Hematopoietic multipotent progenitor cell (in vitro differentiated cells): ENCODE data around the gene SVEP1. TPM values are rescaled to one million over a fixed set of nuclear protein-coding genes. Genes with fewer than 3 reads are reported as not detected.
A peak's percentile ranks its signal among the peaks of the same experiment; 100 is the strongest.
"Not testable (repeated sequence)": the region's sequence is repeated elsewhere in the genome, so short reads cannot be mapped to it uniquely, and the experiment has no call there.

Experiments used
- DNase-seq, 3 donors: peaks; one replicate each; pipeline ENCODE4 v3.0.0-alpha.2; 2011 to 2015; ENCODE audit warnings: low read depth in 2 of 3, low spot score in 2 of 3
- total RNA-seq: library from RNA; depleted of rRNA; stranded (reverse); fragments of >200 nt; gene quantifications from one replicate; pipeline ENCODE4 v1.2.3, GENCODE V29; 2012

The SVEP1 gene
- total RNA-seq, 1 donor, result under 0.01 TPM

DNA sequence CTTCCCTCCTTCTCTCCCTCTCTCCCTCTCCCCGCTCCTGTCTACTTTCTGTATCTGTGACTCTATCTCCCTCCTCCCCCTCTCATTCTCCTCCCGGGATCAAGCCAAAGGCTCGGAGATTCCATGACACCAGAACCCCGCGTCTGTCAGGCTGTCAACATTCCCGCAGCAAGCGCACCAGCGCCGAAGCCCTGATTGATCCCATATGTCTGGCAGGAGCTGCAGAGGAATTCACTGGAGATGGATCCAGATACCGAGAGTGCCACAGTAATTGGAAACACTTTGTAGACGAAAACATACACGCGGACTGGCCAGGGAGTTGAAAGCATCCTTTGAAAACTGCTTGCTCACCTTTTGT, 300 bp upstream of the SVEP1 start:
- no peak for DNase-seq

DNA sequence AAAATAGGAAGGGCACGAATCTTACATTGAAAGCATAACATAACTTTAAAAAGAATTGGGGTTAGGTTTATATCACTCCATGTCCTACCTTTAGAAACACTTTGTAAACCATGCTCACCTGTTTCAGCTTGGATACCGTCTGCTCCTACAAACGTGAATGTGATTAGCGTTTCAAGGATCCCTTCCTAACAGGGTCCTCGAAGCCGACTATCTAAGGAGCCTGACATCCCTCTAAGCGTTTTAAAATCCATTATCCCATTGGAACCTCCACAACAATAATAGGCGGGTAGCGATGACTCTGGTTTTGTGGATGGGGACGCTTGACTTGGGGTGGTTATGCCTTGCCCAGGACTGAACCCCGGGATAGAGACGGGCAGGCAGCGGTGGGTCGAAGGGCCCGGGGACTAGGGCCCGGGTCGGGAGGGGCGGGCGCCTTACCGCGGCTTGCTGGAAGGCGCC, 937 bp downstream of the SVEP1 start:
- DNase-seq, result no peak

DNA sequence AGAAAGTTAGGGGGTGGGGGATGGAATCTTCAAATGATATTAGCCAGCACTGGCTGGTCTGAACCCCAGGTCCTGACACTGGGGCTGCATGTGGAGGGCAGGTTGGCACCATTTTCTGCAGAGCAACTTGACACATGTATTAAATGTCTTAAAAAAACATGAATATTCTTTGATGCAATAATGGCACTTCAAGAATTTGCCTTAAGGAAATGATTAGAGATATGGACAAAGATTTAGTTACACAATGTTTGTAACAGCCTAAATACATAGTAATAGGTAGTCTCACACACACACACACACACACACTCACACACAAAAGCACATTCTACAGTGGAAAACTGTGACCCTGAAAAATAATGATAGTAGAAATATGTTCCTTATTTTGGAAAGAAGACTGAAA, 3.6 kb downstream of the SVEP1 start:
- no peak for DNase-seq

DNA sequence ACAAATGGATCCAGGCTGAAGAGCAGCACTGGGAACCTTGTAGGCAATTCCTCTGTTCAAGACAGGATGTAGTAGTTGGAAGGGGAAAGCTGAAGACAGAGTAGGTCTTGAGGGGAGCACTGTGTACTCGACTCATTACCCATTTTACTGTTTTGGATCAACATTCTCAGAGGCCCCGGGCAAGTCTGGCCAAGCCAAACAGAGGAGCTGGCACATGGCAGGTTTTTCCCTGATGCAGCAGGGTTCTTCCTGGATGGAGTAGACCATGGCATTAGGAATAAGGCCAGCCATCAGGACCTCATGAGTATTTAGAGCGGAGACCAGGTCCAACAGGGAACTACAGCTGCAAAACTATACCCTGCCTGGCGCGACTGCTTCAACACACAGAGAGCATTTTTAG, 4.4 kb downstream of the SVEP1 start:
- no peak for DNase-seq

DNA sequence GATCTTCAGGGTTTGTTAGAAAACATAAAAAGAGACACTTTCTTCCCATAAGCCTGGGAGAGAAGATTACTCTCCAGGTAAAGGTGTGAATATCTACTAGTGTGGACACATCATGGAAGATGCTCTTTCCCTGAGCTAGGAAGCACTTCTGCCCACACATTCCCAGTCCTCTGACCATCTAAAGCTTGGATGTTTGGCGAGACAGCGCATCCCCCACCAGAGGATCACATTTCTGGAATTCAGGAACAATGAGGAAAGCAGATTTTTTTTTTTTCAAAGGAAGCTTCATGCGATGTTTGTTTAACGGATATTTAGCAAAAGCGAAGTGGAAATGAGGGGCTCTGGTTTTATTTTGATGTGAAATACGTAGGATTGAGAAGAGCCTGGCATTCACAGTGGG, 6.2 kb downstream of the SVEP1 start:
- DNase-seq, result no peak

DNA sequence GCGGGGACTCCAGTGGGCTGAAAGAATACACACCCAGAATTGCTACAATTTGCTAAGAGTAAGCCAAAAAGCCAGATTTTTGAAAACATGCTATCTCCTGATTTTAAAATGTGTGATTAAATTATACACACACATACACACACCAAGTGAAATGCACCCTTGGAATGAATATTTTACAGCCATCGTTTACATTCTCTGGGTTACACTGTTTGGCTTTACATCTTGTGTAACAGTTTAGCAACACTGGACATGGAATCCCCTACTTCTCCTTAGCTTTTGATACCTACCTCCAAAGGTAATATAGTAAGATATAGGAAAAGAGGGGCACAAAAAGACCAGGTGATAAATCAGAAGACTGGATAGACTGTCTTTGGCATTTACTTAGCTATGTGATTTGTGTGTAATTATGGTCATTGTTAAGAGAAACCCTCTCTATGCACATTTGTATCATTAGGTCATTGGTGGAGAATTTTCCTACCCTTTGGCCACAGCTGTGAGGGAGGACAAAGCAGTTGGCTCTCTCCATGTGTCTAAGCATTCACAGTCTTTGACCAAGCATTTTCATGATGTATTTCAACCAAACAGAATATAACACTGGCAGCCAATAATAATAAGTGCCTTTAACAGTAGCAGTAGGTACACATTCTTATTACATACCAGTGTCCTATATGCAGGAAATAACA, 7.6 kb downstream of the SVEP1 start:
- no peak for DNase-seq

DNA sequence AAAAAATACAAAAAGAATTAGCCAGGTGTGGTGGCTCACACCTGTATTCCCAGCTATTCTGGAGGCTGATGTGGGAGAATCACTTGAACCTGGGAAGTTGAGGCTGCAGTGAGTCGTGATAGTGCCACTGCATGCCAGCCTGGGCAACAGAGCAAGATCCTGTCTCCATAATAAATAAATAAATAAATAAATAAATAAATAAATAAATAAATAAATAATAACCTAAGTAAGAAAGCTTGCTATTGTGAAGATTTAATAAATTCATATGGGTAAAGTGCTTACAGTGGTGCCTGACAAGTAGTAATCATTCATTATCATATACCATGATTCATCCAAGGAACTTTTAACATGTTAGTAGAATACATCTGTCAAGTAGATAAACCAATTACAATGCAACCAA, 13.4 kb downstream of the SVEP1 start:
- no peak for DNase-seq

DNA sequence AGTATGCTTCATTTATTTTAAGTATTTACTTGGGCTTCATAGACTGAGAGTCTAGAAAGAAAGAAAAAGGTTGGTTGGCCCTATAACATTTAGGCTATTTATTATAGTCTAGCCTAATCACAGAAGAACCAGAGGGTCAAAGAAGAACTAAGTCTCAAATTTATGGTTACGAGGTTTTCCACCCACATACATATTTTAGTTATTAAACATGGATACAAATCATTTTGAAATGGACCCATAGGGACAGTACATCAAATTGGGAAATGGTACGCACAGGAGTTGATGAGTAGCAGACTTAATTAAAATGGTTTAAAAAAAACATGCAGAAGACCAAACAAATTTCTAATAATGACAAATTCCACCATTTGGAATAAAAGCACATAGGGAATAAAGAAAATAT, 17.7 kb downstream of the SVEP1 start:
- no peak for DNase-seq

DNA sequence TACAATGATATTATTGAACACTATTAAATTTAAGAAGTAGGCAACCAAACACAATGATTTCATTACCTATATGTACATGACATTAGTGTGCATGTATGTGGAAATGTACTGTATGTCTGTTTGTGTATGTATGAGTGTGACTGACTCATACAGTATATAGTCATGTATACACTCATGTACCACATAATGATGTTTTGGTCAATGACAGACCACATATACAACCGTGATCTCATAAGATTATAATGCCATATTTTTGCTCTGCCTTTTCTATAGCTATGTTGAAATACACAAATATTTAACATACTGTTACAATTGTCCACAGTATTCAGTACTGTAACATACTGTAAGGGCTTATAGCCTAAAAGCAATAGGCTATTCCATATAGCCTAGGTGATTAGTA, 19.7 kb downstream of the SVEP1 start:
- DNase-seq, result no peak

DNA sequence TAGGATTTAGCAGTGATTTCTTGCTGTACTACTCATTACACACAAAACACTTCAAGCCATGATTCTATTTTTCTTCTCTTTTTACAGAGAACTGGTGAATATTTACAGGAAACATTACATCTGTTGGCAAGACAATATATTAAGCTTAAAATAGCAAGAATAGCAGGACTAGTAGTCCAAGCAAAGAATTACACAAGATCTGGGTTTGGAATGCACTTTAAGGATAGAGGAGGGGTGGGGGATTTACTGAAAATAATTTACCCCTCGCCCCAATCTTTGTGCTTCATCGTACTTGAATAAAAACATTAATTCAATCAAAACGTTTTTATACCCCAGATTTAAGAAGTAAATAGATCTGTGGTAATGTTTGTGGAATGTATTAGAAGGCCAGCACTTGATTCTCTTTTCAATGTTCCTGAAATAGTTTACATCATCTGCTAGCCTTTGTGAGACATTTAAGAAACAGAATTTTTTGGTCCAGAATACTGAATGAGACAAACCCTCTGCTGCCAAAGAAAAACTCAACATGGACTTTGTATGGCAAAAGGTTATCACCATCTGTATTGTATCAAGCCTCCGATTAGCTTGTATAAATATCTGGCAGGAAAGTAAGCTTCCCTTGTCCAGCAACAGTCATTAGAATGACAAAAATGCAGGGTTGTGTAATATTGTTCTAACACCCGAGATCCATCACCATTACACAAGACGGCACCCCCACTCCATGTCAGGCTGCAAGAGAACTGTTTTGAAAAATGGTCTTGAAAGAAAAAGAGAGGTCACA, 23.8 kb downstream of the SVEP1 start:
- no peak for DNase-seq

DNA sequence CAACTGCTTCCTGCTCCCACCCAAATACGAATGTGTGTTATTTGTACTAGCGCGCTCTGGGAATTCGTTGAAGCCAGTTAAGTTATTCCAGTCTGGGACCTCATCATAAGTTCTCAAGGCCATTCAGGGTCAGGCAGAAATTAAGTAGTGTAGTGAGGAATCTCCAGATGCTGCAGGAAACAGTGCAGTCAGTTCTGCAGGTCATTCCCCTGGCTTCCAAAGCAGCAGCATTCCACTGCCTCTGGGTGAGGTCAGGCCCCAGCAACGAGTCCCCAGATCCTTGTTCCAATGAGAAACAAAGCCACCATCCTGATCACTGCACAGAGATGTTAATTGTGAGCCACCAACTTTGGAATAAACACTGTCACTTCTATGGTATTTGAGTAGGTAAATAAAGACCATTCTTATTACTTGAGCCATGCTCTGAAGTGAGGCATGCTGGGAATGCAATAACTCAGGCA, 33.1 kb downstream of the SVEP1 start:
- DNase-seq, result no peak

DNA sequence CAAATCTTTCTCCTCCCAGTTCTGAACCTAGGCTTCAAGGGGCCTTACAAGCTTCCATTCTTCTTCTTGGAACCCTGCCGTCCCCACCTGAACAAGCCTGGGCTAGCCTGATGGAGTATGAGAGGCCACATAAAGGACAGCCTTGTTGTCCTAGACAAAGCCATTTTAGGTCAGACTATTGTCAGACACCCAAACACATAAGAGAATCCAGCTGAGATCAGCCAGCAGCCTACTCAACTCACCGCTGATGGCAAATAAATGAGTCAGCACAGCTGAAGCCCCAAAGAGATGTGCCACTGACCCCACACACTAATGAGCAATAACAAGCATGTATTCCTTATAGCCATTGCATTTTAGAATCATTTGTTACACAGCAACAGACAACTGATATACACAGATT, 33.8 kb downstream of the SVEP1 start:
- no peak for DNase-seq

DNA sequence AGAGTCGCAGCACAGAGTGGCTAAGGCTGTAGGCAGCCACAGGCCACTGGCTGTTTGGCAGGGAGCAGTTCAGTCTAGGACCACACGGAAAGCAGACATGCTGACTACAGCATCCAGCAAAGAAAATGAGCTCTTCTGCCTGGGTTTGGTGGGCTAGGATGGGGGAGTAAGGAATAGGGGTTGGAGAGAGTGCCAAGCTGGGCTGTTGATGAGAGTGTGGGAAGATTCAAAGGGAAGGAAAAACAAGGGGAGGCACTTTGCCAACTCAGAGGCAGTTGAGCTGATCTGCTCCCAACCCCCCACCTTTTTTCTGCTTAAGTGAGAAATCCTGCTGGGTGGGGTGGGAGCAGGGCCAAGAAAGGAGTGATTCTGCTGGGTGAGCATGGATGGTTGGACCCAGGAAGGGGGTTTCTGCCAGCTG, 35.9 kb downstream of the SVEP1 start:
- no peak for DNase-seq

DNA sequence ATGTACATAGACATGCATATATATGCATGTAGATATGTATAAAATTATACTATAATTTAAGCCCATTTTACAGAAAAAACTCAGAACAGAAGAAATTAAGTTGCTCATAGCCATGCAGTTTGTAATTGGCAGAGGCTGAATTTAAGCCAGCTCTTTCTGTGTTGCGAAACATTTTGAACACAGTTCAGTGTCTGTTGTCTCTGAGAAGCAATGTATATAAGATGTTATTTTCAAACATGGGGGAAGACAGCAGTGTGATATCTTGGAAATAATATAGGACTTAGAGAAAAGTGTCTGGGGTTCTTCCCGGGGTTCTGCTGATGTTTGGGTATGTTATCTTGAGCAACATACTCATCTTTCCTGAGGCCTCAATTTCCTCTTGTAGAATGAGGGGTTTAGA, 37.6 kb downstream of the SVEP1 start:
- DNase-seq, result no peak

DNA sequence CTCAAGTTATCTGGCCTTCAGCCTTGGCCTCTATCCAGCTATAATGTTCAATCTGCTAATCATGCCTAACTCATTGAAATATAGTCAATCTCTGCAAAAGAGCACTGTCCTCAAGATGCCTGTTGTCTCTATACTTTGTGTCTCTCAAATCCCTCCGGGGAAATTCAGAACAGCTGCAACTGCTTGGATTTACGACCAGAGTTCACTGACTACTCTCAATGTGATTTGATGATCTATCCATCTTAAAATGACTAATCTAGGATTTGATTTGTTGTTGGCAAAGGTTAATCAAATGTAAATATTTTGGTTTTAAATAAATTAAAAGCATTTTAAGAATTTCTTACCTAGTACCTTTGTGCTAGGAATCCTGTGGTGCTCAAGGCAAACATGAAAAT, 40.9 kb downstream of the SVEP1 start:
- DNase-seq, result no peak

DNA sequence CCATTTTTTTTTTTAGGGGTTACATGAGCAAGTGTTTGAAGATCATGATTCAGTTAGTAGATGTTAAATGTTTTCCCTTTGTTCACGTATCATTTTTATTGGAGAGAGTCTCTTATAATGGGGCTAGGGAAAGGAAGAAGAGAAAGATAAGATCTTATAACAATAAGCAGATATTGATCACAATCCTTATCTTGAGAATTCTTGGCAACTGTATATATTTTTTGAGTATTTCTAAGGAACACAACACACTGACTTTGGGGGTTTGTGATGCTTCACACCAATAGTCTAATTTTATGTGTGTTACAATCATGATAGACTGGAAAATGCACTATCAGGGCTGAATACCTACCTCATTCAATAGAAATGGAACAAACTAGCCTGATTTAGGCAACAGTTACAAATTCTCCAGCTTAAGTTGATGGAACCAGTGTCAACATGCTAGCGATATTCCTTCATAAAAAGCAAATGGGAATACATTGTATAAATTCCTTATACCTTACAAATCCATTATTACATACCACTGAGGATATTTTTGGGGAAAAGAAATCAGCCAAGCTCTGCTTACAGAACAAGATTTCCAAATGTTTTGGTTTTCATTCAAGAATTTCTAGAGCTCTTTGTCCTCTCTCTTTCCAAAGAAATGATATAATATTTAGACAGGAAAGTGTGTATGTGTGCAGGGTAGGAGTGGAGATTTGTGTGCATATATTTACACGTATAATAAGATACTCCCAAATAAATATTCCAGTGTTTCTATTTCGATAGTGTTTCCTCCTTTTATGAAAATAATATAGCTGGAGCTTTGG, 41.5 kb downstream of the SVEP1 start:
- DNase-seq, result no peak

DNA sequence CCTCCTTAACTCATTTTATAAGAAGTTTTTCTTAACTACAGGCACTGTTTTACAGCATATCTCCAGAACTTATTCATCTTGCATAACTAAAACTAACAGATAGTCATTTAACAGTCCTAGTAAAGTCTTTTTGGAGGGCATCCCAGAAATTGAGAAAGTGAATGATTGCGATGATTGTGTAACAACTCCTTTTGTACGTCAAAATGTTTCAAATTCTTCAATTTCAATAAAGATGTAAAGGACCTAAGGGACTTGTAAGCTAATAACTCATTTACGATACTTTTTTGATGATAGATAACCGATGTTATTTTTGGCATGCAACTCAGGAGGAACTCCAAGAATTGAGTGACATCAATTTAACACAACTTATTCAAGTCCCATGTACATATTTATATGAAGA, 42.7 kb downstream of the SVEP1 start:
- DNase-seq, result no peak

DNA sequence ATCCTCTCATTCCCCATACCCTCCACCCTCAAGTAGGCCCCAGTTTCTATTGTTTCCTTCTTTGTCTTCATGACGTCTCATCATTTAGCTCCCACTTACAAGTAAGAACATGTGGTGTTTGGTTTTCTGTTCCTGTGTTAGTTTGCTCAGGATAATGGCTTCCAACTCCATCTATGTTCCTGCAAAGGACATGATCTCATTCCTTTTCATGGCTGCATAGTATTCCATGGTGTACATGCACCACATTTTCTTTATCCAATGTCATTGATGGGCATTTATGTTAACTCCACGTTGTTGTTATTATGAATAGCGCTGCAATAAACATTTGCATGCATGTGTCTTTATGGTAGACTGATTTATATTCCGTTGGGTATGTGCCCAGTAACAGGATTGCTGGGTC, 45.4 kb downstream of the SVEP1 start:
- not testable (repeated sequence) for DNase-seq

DNA sequence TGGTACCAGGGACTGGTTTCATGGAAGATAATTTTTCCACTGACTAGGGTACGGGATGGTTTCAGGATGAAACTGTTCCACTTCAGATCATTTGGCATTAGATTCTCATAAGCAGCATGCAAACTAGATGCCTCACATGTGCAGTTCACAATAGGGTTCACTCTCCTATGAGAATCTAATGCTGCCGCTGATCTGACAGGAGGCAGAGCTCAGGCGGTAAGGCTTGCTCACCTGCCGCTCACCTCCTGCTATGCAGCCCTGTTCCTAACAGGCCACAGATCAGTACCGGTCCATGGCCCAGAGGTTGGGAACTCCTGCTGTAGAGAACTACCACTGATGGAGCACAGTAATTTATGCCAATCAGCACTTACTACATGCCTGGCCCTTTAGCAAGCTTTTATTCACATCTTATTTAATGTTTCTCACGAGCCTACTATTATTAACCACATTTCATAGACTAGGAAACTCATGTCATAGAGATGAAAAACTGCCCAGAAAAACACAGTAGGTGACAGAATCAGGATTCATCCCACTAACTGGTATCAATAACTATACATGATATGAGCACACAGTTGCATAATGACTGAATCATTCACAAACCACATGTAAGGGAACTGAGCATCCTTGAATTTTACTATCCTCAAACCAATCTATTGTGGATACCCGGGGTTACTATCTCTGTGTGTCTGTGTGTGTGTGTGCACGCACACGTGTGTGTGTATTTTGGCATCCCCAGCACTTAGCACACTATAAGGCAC, 46.5 kb downstream of the SVEP1 start:
- no peak for DNase-seq

DNA sequence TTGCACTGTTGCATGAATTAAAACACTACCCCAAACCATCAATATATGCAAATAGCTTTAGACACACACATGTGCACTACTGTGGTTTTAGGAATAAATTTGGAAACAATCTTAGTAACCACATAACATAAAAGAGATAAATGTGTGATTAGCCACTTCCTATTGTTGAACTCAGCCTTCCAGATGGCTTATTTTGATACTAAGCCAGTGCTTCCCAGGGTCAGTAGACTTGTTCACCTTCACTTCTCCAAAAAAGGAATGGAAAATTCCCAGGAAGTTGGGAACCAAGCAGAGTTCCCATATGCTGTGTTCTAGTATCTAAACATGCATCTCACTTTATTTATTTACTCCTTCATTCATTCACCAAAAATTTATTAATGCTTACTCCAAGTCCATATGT, 47.8 kb downstream of the SVEP1 start:
- no peak for DNase-seq

DNA sequence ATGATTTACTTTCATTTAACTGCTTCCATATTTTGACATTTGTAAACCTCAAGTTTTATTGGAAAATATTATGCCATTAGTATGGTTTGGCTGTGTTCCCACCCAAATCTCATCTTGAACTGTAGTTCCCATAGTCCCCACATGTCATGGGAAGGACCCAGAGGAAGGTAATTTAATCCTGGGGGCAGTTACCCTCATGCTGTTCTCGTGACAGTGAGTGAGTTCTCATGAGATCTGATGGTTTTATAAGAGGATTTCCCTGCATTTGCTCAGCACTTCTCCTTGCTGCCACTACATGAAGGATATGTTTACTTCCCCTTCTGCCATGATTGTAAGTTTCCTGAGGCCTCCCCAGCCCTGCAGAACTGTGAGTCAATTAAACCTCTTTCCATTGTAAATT, 48.3 kb downstream of the SVEP1 start:
- DNase-seq, result peak in 1 of 3 donors; percentile 4
